ENCODE measurements around the gene TOM1L1.

Gene TOM1L1

DNA sequence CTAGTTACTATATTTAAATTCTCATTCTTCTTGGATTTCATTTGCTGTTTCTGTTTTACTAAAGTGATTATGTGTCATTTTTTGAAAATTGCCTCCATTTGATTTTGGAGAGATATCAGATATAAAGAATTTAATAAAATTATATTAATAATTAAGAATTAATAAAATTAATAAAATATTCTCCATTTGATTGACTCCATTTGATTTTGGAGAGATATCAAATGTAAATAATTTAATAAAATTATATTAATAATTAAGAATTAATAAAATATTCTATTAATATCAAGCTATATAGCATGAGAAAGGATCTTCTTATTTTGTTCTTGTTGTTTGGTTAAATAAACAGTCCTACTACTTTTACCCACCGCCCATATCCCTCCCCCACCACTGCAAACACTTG, 90.9 kb downstream of the TOM1L1 start:
- ChIA-PET POLR2A (no interaction called here), CTCF (interaction anchor here (1.3 to 9.4 kb wide), 11 partner anchors 9 to 521 kb away, joined by 3 to 109 read pairs (median 18); no protein-coding TSS in a partner anchor)

DNA sequence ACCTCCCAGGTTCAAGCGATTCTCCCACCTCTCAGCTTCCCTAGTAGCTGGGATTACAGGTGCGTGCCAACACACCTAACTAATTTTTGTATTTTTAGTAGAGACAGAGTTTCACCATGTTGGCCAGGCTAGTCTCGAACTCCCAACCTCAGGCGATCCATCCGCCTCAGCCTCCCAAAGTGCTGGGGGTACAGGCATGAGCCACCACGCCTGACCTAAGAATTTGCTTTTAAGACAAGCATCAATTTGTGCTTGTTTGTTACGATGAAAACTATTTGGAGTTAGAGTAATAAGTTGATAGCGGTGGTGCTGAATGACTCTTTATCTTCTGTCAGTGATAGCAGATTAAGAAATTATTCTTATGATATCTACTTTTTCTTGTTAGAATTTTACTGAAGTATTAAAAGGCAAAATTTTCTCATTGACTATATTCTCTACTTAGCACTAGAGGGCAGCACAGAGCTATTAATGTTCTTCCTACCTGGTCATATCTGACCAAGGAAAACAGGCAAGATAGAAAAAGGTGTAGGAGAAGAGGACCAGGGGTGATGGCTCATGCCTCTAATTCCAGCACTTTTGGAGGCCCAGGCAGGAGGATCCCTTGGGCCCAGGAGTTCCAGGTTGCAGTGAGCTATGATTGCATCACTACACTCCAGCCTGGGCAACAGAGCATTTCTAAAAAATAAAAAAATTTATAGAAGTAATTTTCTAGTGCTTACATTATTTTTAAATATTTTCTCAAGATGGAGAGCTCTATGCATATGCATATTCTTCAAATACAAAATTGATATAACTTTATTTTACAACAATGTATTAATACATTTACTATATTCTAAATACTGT, 92.4 kb downstream of the TOM1L1 start:
- CTCF ChIA-PET = interaction anchor here (0.6 to 9.4 kb wide), 49 partner anchors 8 to 524 kb away, joined by 3 to 109 read pairs (median 4); partner anchors contain the start of genes COX11, SMIM36 and STXBP4
- TF ChIP-seq, protein P1, sequence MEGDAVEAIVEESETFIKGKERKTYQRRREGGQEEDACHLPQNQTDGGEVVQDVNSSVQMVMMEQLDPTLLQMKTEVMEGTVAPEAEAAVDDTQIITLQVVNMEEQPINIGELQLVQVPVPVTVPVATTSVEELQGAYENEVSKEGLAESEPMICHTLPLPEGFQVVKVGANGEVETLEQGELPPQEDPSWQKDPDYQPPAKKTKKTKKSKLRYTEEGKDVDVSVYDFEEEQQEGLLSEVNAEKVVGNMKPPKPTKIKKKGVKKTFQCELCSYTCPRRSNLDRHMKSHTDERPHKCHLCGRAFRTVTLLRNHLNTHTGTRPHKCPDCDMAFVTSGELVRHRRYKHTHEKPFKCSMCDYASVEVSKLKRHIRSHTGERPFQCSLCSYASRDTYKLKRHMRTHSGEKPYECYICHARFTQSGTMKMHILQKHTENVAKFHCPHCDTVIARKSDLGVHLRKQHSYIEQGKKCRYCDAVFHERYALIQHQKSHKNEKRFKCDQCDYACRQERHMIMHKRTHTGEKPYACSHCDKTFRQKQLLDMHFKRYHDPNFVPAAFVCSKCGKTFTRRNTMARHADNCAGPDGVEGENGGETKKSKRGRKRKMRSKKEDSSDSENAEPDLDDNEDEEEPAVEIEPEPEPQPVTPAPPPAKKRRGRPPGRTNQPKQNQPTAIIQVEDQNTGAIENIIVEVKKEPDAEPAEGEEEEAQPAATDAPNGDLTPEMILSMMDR (IDR thresholded peaks at IDR 0.05; ENCODE audit: control extremely low read depth, extremely low read depth, low read depth, missing control alignments) = peak; percentile 53
- DNase-seq (ENCODE audit: extremely low spot score) = peak; percentile 44
- POLR2A ChIA-PET = no interaction called here

More for the DNA sequence above, 90.9 kb downstream of the TOM1L1 start:
- no peak for DNase-seq (ENCODE audit: extremely low spot score)
- TF ChIP-seq, protein P1 (IDR thresholded peaks at IDR 0.05; ENCODE audit: control extremely low read depth, extremely low read depth, low read depth, missing control alignments) = no peak

DNA sequence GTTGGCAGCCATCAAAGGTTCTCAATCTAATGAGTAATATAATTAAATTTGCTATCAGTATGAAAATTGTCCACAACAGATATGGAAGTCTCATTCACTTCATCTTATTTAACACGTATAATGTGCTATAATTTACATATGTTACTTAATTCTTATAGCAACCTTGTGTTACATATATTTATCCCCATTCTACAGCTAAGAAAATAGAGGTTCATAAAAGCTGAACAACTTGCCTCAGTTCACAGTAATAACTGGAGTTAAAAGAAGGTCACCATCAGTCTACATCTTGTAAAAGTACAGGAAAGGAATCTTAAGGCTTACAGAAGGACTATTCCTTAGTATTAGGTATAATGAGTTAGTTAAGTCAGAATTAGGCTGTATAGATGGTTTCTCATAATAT, 95.8 kb downstream of the TOM1L1 start:
- ChIA-PET CTCF (interaction anchor here (1.6 to 9.4 kb wide), 4 partner anchors 8 to 359 kb away, joined by 5 to 109 read pairs (median 40); no protein-coding TSS in a partner anchor), POLR2A (no interaction called here)
- TF ChIP-seq, protein P1 (IDR thresholded peaks at IDR 0.05; ENCODE audit: control extremely low read depth, extremely low read depth, low read depth, missing control alignments) = no peak
- no peak for DNase-seq (ENCODE audit: extremely low spot score)

DNA sequence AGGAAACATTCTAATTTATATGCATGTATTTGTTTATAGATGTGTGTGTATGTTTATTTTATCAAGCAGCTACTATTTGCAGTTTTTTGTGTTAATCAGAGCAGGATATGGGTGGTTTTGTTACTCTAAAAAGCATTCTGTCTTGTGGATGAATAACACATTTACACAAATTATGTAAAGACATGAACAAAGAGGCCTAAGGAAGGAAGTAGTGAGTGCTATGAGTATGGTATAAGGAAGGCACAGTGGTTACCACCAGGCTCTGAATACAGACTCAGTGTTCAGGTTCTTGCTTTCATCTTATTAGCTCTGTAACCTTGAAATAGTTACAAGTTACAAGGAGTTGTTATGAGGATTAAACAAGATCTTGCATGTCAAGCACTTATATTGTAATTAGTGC, 101.8 kb downstream of the TOM1L1 start:
- TF ChIP-seq, protein P1 (IDR thresholded peaks at IDR 0.05; ENCODE audit: control extremely low read depth, extremely low read depth, low read depth, missing control alignments) = no peak
- ChIA-PET POLR2A (no interaction called here), CTCF (interaction anchor here (0.8 to 10.6 kb wide), 5 partner anchors 10 to 512 kb away, joined by 3 to 109 read pairs (median 5); no protein-coding TSS in a partner anchor)
- DNase-seq (ENCODE audit: extremely low spot score) = no peak

DNA sequence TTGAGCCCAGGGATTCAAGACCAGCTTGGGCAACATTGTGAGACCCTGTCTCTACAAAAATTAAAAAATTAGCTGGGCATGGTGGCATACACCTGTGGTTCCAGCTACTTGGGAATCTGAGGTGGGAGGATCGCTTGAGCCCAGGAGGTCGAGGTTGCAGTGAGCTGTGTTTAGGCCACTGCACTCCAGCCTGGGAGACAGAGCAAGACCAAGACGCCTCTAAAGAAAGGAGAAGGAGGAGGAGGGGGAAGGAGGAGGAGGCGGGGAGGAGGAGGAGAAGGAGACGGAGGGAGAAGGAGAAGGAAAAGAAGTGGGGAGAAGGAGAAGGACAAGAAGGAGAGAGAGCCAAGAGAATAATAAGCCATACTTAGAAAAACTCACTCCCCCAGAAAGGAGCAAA, 103.8 kb downstream of the TOM1L1 start:
- no peak for DNase-seq (ENCODE audit: extremely low spot score)
- POLR2A ChIA-PET = no interaction called here
- CTCF ChIA-PET = interaction anchor here (1.0 to 10.6 kb wide), 3 partner anchors 12 to 26 kb away, joined by 3 to 109 read pairs (median 5); no protein-coding TSS in a partner anchor
- TF ChIP-seq, protein P1 (IDR thresholded peaks at IDR 0.05; ENCODE audit: control extremely low read depth, extremely low read depth, low read depth, missing control alignments) = no peak

DNA sequence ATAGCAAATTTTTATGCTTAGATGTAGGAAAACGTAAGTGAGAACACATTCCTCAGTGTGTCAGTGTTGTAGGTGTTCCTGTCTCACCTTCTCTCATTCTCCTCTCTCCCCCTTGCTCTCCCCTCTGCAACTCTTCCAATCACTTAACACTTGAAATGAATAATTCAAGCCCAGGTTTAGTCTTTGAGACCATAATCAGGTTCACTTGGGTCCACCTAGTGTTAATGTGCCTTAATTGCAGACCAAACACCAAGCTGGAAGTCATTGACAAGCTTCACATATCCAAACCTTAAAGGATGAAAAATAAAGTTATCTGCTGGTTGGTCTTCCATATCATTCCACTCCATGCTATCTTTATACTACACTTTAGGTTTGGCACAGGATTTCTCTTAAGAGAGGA, 104.9 kb downstream of the TOM1L1 start:
- TF ChIP-seq, protein P1 (IDR thresholded peaks at IDR 0.05; ENCODE audit: control extremely low read depth, extremely low read depth, low read depth, missing control alignments) = peak; percentile 21
- ChIA-PET CTCF (interaction anchor here (1.0 to 10.6 kb wide), 6 partner anchors 13 to 25 kb away, joined by 3 to 109 read pairs (median 4); no protein-coding TSS in a partner anchor), POLR2A (no interaction called here)
- peak; percentile 15 for DNase-seq (ENCODE audit: extremely low spot score)

All from GM10248 (cell line).